Endothelial cell of hepatic sinusoid (primary cell): Measurements from ENCODE around the gene PIK3C2B.

Experiments used
- in situ Hi-C: cut with HindIII; loops from 2 replicates; pipeline ENCODE4 v1.10.0; 2017; ENCODE audit warnings: low sequenced_read_pairs

The PIK3C2B gene

DNA sequence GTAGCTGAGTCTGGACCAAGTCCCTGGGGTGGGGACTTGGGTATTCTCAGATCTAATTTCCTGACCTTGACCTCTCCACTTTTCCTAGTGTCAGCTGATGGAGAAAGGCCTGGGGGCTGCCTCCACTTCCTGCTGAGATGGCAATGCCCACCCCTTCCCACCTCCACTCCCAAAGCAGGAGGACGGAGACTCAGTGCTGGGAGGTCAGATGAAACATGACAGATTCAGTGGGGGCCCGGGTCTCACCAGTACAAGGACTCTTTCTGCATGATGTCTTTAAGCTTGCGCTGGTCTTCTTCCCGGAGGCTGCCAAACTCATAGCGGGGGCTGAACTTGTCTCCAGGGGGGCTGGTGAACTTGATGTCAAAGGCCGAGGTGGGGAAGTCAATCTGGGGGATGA, 47.4 kb downstream of the PIK3C2B start:
- in situ Hi-C loops = loop anchor here (5.0 kb wide), 1 partner anchor 55 kb away; no protein-coding TSS in a partner anchor

DNA sequence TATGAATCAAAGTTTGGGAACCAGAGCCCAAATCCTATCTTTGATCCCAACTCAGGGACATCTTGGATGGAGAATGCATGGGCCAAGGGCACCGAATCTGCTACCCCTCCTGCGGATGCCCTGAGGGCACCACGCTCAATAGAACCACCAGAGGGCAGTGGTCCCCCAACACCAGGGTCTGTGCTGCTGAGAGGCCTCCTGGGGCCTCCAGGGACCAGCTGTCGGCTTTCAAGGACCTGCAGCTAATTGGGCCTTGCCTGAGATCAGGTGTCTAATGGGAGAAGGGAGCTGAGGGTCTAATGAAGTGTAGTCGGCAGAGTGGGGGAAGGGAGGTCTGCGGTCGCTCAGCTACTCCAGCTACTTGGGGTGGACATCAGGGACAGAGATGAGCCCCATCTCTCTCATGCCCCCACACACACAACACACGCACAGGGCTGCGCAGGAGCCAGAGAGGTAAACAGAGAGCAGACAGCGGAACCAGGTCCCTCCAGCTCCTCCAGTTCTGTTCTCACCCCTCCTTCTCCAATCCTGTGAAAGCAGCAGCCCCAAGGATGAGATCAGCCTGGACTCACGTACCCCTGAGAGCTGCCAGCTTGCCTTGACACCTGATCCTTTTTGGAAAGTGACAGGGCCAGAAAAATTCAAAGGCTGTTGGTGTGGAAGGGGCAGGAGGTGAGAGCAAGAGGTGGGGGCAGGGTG, 48.0 kb downstream of the PIK3C2B start:
- in situ Hi-C loops = loop anchor here (5.0 kb wide), 1 partner anchor 56 kb away; no protein-coding TSS in a partner anchor

DNA sequence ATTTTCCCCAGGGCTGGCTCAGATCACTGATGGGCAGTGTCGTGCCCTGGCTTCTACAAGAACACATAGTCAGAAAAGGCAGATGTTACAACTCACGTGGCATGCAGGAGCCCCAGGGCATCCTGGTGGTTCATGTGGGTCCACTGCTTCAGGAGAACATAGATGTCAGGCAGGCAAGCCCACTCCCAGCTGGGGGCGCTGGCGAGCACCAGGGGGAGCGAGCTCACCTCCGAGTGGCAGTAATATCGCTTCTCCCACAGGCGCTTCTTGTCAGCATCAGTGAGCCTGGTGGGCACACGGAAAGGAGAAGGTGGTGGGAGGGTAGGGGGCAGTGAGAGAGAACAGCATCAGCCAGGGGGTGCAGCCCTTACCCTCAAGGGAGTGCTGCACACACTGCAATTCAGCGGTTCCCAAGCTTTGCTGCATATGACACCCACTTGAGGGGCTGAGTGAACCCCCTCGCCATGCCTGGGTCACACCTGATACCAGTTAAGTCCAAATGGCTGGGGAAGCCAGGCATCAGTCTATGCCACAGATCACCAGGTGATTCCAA, 48.7 kb downstream of the PIK3C2B start:
- in situ Hi-C loops = loop anchor here (5.0 kb wide), 1 partner anchor 56 kb away; no protein-coding TSS in a partner anchor
